H9 (cell line): ENCODE results near the gene FAF1. TPM values are rescaled to one million over a fixed set of nuclear protein-coding genes. Genes with fewer than 3 reads are reported as not detected.

Source experiments
- DNase-seq: peaks from one replicate; pipeline ENCODE4 v3.0.0-alpha.2; 2017
- H2AFZ ChIP-seq: one replicate; pipeline ENCODE4 v1.6.1; 2013; ENCODE audit warnings: mild to moderate bottlenecking, low read length, control low read depth, moderate library complexity
- H2AK5ac ChIP-seq: 2 replicates; pipeline ENCODE4 v1.6.1; 2013; ENCODE audit warnings: low read length, control low read depth, mixed read lengths; ENCODE audit not compliant: insufficient read length
- H2BK120ac ChIP-seq: one replicate; pipeline ENCODE4 v1.6.1; 2013; ENCODE audit warnings: low read depth, mild to moderate bottlenecking, low read length, control low read depth, inconsistent platforms; ENCODE audit not compliant: poor library complexity, severe bottlenecking
- H2BK12ac ChIP-seq: 2 replicates; pipeline ENCODE4 v1.6.1; 2013; ENCODE audit warnings: low read length, control low read depth, mixed read lengths, low read depth; ENCODE audit not compliant: insufficient read length
- H2BK15ac ChIP-seq: 2 replicates; pipeline ENCODE4 v1.6.1; 2013; ENCODE audit warnings: low read depth, low read length, control low read depth
- H2BK20ac ChIP-seq: one replicate; pipeline ENCODE4 v1.6.1; 2013; ENCODE audit warnings: low read depth, mild to moderate bottlenecking, low read length, control low read depth, inconsistent platforms; ENCODE audit not compliant: poor library complexity, severe bottlenecking
- H2BK5ac ChIP-seq: 2 replicates; pipeline ENCODE4 v1.6.1; 2013; ENCODE audit warnings: low read length, control low read depth, mixed read lengths; ENCODE audit not compliant: insufficient read length
- H3K14ac ChIP-seq: 2 replicates; pipeline ENCODE4 v1.6.1; 2013; ENCODE audit warnings: low read length, control low read depth; ENCODE audit not compliant: insufficient read depth
- H3K18ac ChIP-seq: 2 replicates; pipeline ENCODE4 v1.6.1; 2013; ENCODE audit warnings: low read depth, mild to moderate bottlenecking, mixed read lengths, low read length, control low read depth; ENCODE audit not compliant: insufficient read length
- H3K23ac ChIP-seq: 2 replicates; pipeline ENCODE4 v1.6.1; 2013; ENCODE audit warnings: low read length, control low read depth, mixed read lengths, low read depth; ENCODE audit not compliant: insufficient read length
- H3K23me2 ChIP-seq: 2 replicates; pipeline ENCODE4 v1.6.1; 2013; ENCODE audit warnings: low read depth, mild to moderate bottlenecking, mixed read lengths, low read length, control low read depth; ENCODE audit not compliant: insufficient read length, poor library complexity, severe bottlenecking
- H3K27ac ChIP-seq: 2 replicates; pipeline ENCODE4 v1.5.1; 2013; ENCODE audit warnings: low read length, control low read depth, mixed read lengths, low read depth; ENCODE audit not compliant: insufficient read length
- H3K27me3 ChIP-seq: 2 replicates; pipeline ENCODE4 v1.6.1; 2013; ENCODE audit warnings: low read length, control low read depth, inconsistent platforms; ENCODE audit not compliant: insufficient read depth
- H3K4ac ChIP-seq: 2 replicates; pipeline ENCODE4 v1.6.1; 2013; ENCODE audit warnings: low read depth, mild to moderate bottlenecking, control low read depth, inconsistent platforms, low read length, moderate library complexity
- H3K4me1 ChIP-seq: 2 replicates; pipeline ENCODE4 v1.6.1; 2013; ENCODE audit warnings: low read length, control low read depth, inconsistent platforms; ENCODE audit not compliant: insufficient read depth
- H3K4me2 ChIP-seq: 2 replicates; pipeline ENCODE4 v1.6.1; 2013; ENCODE audit warnings: low read length, control low read depth, mixed read lengths; ENCODE audit not compliant: insufficient read length, insufficient read depth
- H3K56ac ChIP-seq: 2 replicates; pipeline ENCODE4 v1.6.1; 2013; ENCODE audit warnings: low read depth, mild to moderate bottlenecking, mixed read lengths, low read length, control low read depth; ENCODE audit not compliant: insufficient read length
- H3K79me1 ChIP-seq: 2 replicates; pipeline ENCODE4 v1.6.1; 2013; ENCODE audit warnings: low read depth, mild to moderate bottlenecking, moderate library complexity, low read length, control low read depth, inconsistent platforms; ENCODE audit not compliant: insufficient read depth, poor library complexity, severe bottlenecking
- H3K79me2 ChIP-seq: 2 replicates; pipeline ENCODE4 v1.6.1; 2013; ENCODE audit warnings: low read length, control low read depth, inconsistent platforms; ENCODE audit not compliant: insufficient read depth
- H3K9ac ChIP-seq: 2 replicates; pipeline ENCODE4 v1.6.1; 2013; ENCODE audit warnings: low read length, control low read depth, mixed read lengths; ENCODE audit not compliant: insufficient read length; ENCODE audit errors: extremely low read depth
- H3K9me3 ChIP-seq: one replicate; pipeline ENCODE4 v1.6.1; 2013; ENCODE audit warnings: low read depth, low read length, inconsistent platforms; ENCODE audit not compliant: control insufficient read depth
- H3T11ph ChIP-seq: one replicate; pipeline ENCODE4 v1.6.1; 2013; ENCODE audit warnings: mild to moderate bottlenecking, low read length, control low read depth, inconsistent platforms
- H4K20me1 ChIP-seq: one replicate; pipeline ENCODE4 v1.6.1; 2013; ENCODE audit not compliant: control insufficient read depth, insufficient read length, insufficient read depth
- H4K5ac ChIP-seq: 2 replicates; pipeline ENCODE4 v1.6.1; 2013; ENCODE audit warnings: low read depth, mild to moderate bottlenecking, mixed read lengths, low read length, control low read depth; ENCODE audit not compliant: insufficient read length
- H4K8ac ChIP-seq: replicated peaks from 2 replicates; pipeline ENCODE4 v1.6.1; 2013; ENCODE audit warnings: low read length, control low read depth, mixed read lengths, low read depth; ENCODE audit not compliant: insufficient read length
- H4K91ac ChIP-seq: 2 replicates; pipeline ENCODE4 v1.6.1; 2013; ENCODE audit warnings: low read depth, mild to moderate bottlenecking, moderate library complexity, mixed read lengths, low read length, control low read depth; ENCODE audit not compliant: insufficient read length
- H3K27ac Mint-ChIP-seq, 3 experiments: 2 replicates in 2 of 3; 3 replicates in 1 of 3; pipeline ENCODE4 v1.8.0; 2020 to 2021; ENCODE audit warnings: mixed read lengths in 3 of 3, mild to moderate bottlenecking in 1 of 3, moderate library complexity in 1 of 3
- H3K27me3 Mint-ChIP-seq: 2 replicates; pipeline ENCODE4 v1.8.0; 2021; ENCODE audit warnings: low read depth, mild to moderate bottlenecking, moderate library complexity, mixed read lengths
- H3K36me3 Mint-ChIP-seq, 3 experiments: 2 replicates in 2 of 3; 3 replicates in 1 of 3; pipeline ENCODE4 v1.8.0; 2020 to 2021; ENCODE audit warnings: low read depth in 3 of 3, mixed read lengths in 3 of 3; ENCODE audit not compliant: insufficient read depth in 1 of 3
- H3K4me1 Mint-ChIP-seq, 2 experiments: 2 replicates each; pipeline ENCODE4 v1.8.0; 2020; ENCODE audit warnings: mixed read lengths in 2 of 2
- H3K4me3 Mint-ChIP-seq, 2 experiments: 2 replicates in 1 of 2; 3 replicates in 1 of 2; pipeline ENCODE4 v1.8.0; 2020 to 2021; ENCODE audit warnings: mild to moderate bottlenecking in 2 of 2, mixed read lengths in 2 of 2, moderate library complexity in 1 of 2
- H3K9me3 Mint-ChIP-seq, 2 experiments: 2 replicates in 1 of 2; 3 replicates in 1 of 2; pipeline ENCODE4 v1.8.0; 2020; ENCODE audit warnings: mild to moderate bottlenecking in 2 of 2, mixed read lengths in 2 of 2, moderate library complexity in 1 of 2
- CTCF ChIP-seq: fragments of 200-600 bp; sonication (generic); conservative IDR thresholded peaks from 3 replicates; pipeline ENCODE4 v1.8.0; 2021; ENCODE audit warnings: antibody characterized with exemption, mild to moderate bottlenecking
- WGBS: extraction: QIAGEN DNeasy Blood & Tissue Kit; methylation state at CpG from one replicate; pipeline ENCODE4 v1.1.7; 2013; ENCODE audit warnings: missing lambda C conversion rate, low lambda C conversion rate, mixed read lengths; ENCODE audit not compliant: insufficient read length; ENCODE audit errors: extremely low coverage; 5-methylcytosine and 5-hydroxymethylcytosine counted together
- total RNA-seq: library from RNA; stranded (reverse); gene quantifications from 2 replicates; pipeline ENCODE4 v1.2.1, GENCODE V29; 2021

The FAF1 gene
- total RNA-seq, 1 experiment from 2014 or later: 60.8 TPM

GRCh38 chr1:50436489-50436888 is 523.6 kb downstream of the FAF1 start:
- Histone ChIP-seq H3K79me1 (no peaks in the 10 kb centered on the region), H4K91ac (no peak overlapping the region), H3K56ac (no peak overlapping the region), H3K79me2 (no peaks in the 10 kb centered on the region), H2AK5ac (no peak overlapping the region), H4K5ac (no peak overlapping the region), H3K23ac (no peak overlapping the region), H3K27ac (no peak overlapping the region), H2BK12ac (no peak overlapping the region), H3K4ac (no peak overlapping the region), H3K9me3 (no peaks in the 10 kb centered on the region), H3K23me2 (no peaks in the 10 kb centered on the region), H3K4me1 (no peaks in the 10 kb centered on the region), H3K18ac (no peak overlapping the region), H4K8ac (no peak overlapping the region), H3K9ac (no peak overlapping the region), H3T11ph (no peak overlapping the region), H2BK5ac (no peak overlapping the region), H2BK120ac (no peak overlapping the region), H4K20me1 (no peaks in the 10 kb centered on the region), H2BK20ac (no peak overlapping the region), H2AFZ (no peak overlapping the region), H3K27me3 (peaks cover 17% of the 10 kb centered on the region), H2BK15ac (no peak overlapping the region), H3K4me2 (no peak overlapping the region), H3K14ac (no peak overlapping the region)
- Mint-ChIP-seq H3K9me3 (no peaks in the 10 kb centered on the region), H3K4me1 (no peaks in the 10 kb centered on the region), H3K27me3 (peaks cover 37% of the 10 kb centered on the region), H3K36me3 (peaks cover 0 to 6% (median 0%) of the 10 kb centered on the region in 3 experiments; a peak in 1 of 7 replicates), H3K27ac (no peak overlapping the region), H3K4me3 (no peak overlapping the region)
- WGBS: no CpG with 5 or more reads among the region's 6 CpGs
- TF ChIP-seq CTCF: no peak
- no peak for DNase-seq
